Fibroblast of lung (primary cell): Measurements from ENCODE around the gene JDP2.

Source experiments
- EZH2 ChIP-seq: IDR thresholded peaks from 2 replicates; pipeline ENCODE4 v1.5.1; 2012; ENCODE audit warnings: low read length, control low read depth, mild to moderate bottlenecking; ENCODE audit errors: missing control alignments
- TF ChIP-seq, protein P1 (sequence below), 2 donors: IDR thresholded peaks in 1 of 2; conservative IDR thresholded peaks in 1 of 2; 1 replicate in 1 of 2; 2 replicates in 1 of 2; pipeline ENCODE4 v1.5.1; 2011 to 2012; ENCODE audit warnings: low read length in 2 of 2, control low read depth in 1 of 2, inconsistent platforms in 1 of 2, low read depth in 1 of 2, mild to moderate bottlenecking in 1 of 2

DNA sequence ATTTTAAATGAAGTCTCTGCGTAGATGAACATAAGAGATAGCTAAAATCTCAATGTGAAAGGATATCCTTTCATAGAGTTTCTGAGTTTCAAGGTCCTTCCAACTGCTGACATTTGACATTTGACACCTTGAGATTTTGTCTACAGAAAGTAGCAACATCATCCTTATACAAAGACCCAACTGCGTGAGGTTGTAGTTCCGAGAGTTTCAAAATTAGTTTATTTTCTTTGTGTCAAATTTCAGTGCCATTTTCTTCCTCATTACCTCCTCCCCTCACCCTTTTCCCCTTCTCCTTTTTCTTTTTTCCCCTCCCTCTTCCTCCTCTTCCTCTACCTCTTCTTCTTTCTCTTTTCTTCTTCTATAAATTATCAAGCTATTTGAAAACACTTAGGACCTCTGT lies 67.6 kb downstream of the JDP2 start:
- TF ChIP-seq, protein P1, sequence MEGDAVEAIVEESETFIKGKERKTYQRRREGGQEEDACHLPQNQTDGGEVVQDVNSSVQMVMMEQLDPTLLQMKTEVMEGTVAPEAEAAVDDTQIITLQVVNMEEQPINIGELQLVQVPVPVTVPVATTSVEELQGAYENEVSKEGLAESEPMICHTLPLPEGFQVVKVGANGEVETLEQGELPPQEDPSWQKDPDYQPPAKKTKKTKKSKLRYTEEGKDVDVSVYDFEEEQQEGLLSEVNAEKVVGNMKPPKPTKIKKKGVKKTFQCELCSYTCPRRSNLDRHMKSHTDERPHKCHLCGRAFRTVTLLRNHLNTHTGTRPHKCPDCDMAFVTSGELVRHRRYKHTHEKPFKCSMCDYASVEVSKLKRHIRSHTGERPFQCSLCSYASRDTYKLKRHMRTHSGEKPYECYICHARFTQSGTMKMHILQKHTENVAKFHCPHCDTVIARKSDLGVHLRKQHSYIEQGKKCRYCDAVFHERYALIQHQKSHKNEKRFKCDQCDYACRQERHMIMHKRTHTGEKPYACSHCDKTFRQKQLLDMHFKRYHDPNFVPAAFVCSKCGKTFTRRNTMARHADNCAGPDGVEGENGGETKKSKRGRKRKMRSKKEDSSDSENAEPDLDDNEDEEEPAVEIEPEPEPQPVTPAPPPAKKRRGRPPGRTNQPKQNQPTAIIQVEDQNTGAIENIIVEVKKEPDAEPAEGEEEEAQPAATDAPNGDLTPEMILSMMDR (conservative IDR thresholded peaks at IDR 0.05 in 1 of 2, IDR thresholded peaks at IDR 0.05 in 1 of 2; ENCODE audit: low read depth in 1 of 2, low read length in 2 of 2), result no peak
- no peak for TF ChIP-seq EZH2
